ENCODE results near the gene BRD3.

The BRD3 gene

GRCh38 chr9:134030821-134031470 is 36.9 kb downstream of the BRD3 start:
- Histone ChIP-seq H3K9ac (ENCODE audit: low read depth, low read length) (no peak overlapping the region), H3K9me3 (ENCODE audit: control insufficient read depth, insufficient read depth, low read length) (no peaks in the 10 kb centered on the region), H3K36me3 (ENCODE audit: insufficient read depth, low read length) (peaks cover 14% of the 10 kb centered on the region; the same call in 1 of the 2 replicates), H3K4me1 (ENCODE audit: insufficient read depth, low read length) (no peaks in the 10 kb centered on the region)

GRCh38 chr9:134029248-134030226 is 38.3 kb downstream of the BRD3 start:
- no peak overlapping the region for H3K9ac ChIP-seq (ENCODE audit: low read depth, low read length)
- no peaks in the 10 kb centered on the region for H3K9me3 ChIP-seq (ENCODE audit: control insufficient read depth, insufficient read depth, low read length)
- no peaks in the 10 kb centered on the region for H3K4me1 ChIP-seq (ENCODE audit: insufficient read depth, low read length)
- H3K36me3 ChIP-seq (ENCODE audit: insufficient read depth, low read length), result 0 out of 2 replicates have a peak, but pooled peaks cover 3% of the 10 kb centered on the region

GRCh38 chr9:134028575-134029247 is 39.1 kb downstream of the BRD3 start:
- no peaks in the 10 kb centered on the region for H3K9me3 ChIP-seq (ENCODE audit: control insufficient read depth, insufficient read depth, low read length)
- 0 out of 2 replicates have a peak, but pooled peaks cover 2% of the 10 kb centered on the region for H3K36me3 ChIP-seq (ENCODE audit: insufficient read depth, low read length)
- H3K4me1 ChIP-seq (ENCODE audit: insufficient read depth, low read length), result no peaks in the 10 kb centered on the region
- H3K9ac ChIP-seq (ENCODE audit: low read depth, low read length), result no peak overlapping the region

GRCh38 chr9:134028076-134028475 is 39.8 kb downstream of the BRD3 start:
- Histone ChIP-seq H3K9ac (ENCODE audit: low read depth, low read length) (no peak overlapping the region), H3K4me1 (ENCODE audit: insufficient read depth, low read length) (no peaks in the 10 kb centered on the region), H3K9me3 (ENCODE audit: control insufficient read depth, insufficient read depth, low read length) (no peaks in the 10 kb centered on the region), H3K36me3 (ENCODE audit: insufficient read depth, low read length) (0 out of 2 replicates have a peak, but pooled peaks cover 2% of the 10 kb centered on the region)

- Histone ChIP-seq H3K9me3 (ENCODE audit: control insufficient read depth, insufficient read depth, low read length) (no peaks in the 10 kb centered on the region), H3K9ac (ENCODE audit: low read depth, low read length) (no peak overlapping the region), H3K36me3 (ENCODE audit: insufficient read depth, low read length) (no peaks in the 10 kb centered on the region), H3K4me1 (ENCODE audit: insufficient read depth, low read length) (no peaks in the 10 kb centered on the region)
Observed at GRCh38 chr9:134027561-134027960, 40.3 kb downstream of the BRD3 start.

- H3K36me3 ChIP-seq (ENCODE audit: insufficient read depth, low read length), result no peaks in the 10 kb centered on the region
- H3K9ac ChIP-seq (ENCODE audit: low read depth, low read length), result no peak overlapping the region
- H3K4me1 ChIP-seq (ENCODE audit: insufficient read depth, low read length), result no peaks in the 10 kb centered on the region
- H3K9me3 ChIP-seq (ENCODE audit: control insufficient read depth, insufficient read depth, low read length), result no peaks in the 10 kb centered on the region
Observed at GRCh38 chr9:134026981-134027380, 40.8 kb downstream of the BRD3 start.

GRCh38 chr9:134026581-134026980 is 41.2 kb downstream of the BRD3 start:
- H3K4me1 ChIP-seq (ENCODE audit: insufficient read depth, low read length), result no peaks in the 10 kb centered on the region
- H3K36me3 ChIP-seq (ENCODE audit: insufficient read depth, low read length), result no peaks in the 10 kb centered on the region
- no peak overlapping the region for H3K9ac ChIP-seq (ENCODE audit: low read depth, low read length)
- H3K9me3 ChIP-seq (ENCODE audit: control insufficient read depth, insufficient read depth, low read length), result no peaks in the 10 kb centered on the region

GRCh38 chr9:134025606-134026541 is 42.0 kb downstream of the BRD3 start:
- H3K4me1 ChIP-seq (ENCODE audit: insufficient read depth, low read length), result no peaks in the 10 kb centered on the region
- H3K9ac ChIP-seq (ENCODE audit: low read depth, low read length), result peak overlapping the region; percentile 70; the same call in 1 of the 2 replicates
- no peaks in the 10 kb centered on the region for H3K9me3 ChIP-seq (ENCODE audit: control insufficient read depth, insufficient read depth, low read length)
- H3K36me3 ChIP-seq (ENCODE audit: insufficient read depth, low read length), result no peaks in the 10 kb centered on the region

- Histone ChIP-seq H3K36me3 (ENCODE audit: insufficient read depth, low read length) (no peaks in the 10 kb centered on the region), H3K9ac (ENCODE audit: low read depth, low read length) (peak within 1 kb of the TSS; percentile 70; the same call in 1 of the 2 replicates)
Observed at GRCh38 chr9:134024828-134025605, 42.8 kb downstream of the BRD3 start, which contains the start of gene BRD3OS. Gene BRD3OS, plus strand, starts transcription at chr9:134025481. Its CDS starts 1,267 bp downstream, at chr9:134026748.

GRCh38 chr9:134024214-134024792 is 43.5 kb downstream of the BRD3 start:
- H3K9me3 ChIP-seq (ENCODE audit: control insufficient read depth, insufficient read depth, low read length), result no peaks in the 10 kb centered on the region
- H3K4me1 ChIP-seq (ENCODE audit: insufficient read depth, low read length), result no peaks in the 10 kb centered on the region
- no peak overlapping the region; the same call in 1 of the 2 replicates for H3K9ac ChIP-seq (ENCODE audit: low read depth, low read length)
- H3K36me3 ChIP-seq (ENCODE audit: insufficient read depth, low read length), result no peaks in the 10 kb centered on the region

More at GRCh38 chr9:134024828-134025605, 42.8 kb downstream of the BRD3 start, which contains the start of gene BRD3OS:
- Histone ChIP-seq H3K4me1 (ENCODE audit: insufficient read depth, low read length) (no peaks in the 10 kb centered on the region), H3K9me3 (ENCODE audit: control insufficient read depth, insufficient read depth, low read length) (no peaks in the 10 kb centered on the region)

GRCh38 chr9:134014946-134015345 is 52.9 kb downstream of the BRD3 start:
- peaks cover 14% of the 10 kb centered on the region; the same call in 1 of the 2 replicates for H3K9me3 ChIP-seq (ENCODE audit: control insufficient read depth, insufficient read depth, low read length)
- H3K36me3 ChIP-seq (ENCODE audit: insufficient read depth, low read length), result no peaks in the 10 kb centered on the region
- H3K4me1 ChIP-seq (ENCODE audit: insufficient read depth, low read length), result no peaks in the 10 kb centered on the region
- no peak overlapping the region for H3K9ac ChIP-seq (ENCODE audit: low read depth, low read length)

- Histone ChIP-seq H3K9ac (ENCODE audit: low read depth, low read length) (no peak overlapping the region), H3K36me3 (ENCODE audit: insufficient read depth, low read length) (no peaks in the 10 kb centered on the region), H3K9me3 (ENCODE audit: control insufficient read depth, insufficient read depth, low read length) (peaks cover 14% of the 10 kb centered on the region; the same call in 1 of the 2 replicates), H3K4me1 (ENCODE audit: insufficient read depth, low read length) (no peaks in the 10 kb centered on the region)
Observed at GRCh38 chr9:134011401-134011800, 56.4 kb downstream of the BRD3 start.

Measured in ES-I3 (cell line).